GM12801 (cell line): Measurements from ENCODE around the gene ACAA2.

Source experiments
- CTCF ChIP-seq: IDR thresholded peaks from one replicate; pipeline ENCODE4 v1.5.1; 2011; ENCODE audit warnings: control low read depth; ENCODE audit not compliant: insufficient read length; ENCODE audit errors: extremely low read depth

Gene ACAA2

GRCh38 chr18:49784427-49785185 is 28.7 kb downstream of the ACAA2 start:
- TF ChIP-seq CTCF: no peak

- TF ChIP-seq CTCF: no peak
Measured at GRCh38 chr18:49778826-49779465, 34.4 kb downstream of the ACAA2 start.

- TF ChIP-seq CTCF: no peak
Measured at GRCh38 chr18:49769047-49769728, 44.1 kb downstream of the ACAA2 start.

GRCh38 chr18:49768051-49768391 is 45.3 kb downstream of the ACAA2 start:
- TF ChIP-seq CTCF: no peak

- TF ChIP-seq CTCF: no peak
Measured at GRCh38 chr18:49767111-49768050, 46.0 kb downstream of the ACAA2 start.

GRCh38 chr18:49766646-49767045 is 46.7 kb downstream of the ACAA2 start:
- no peak for TF ChIP-seq CTCF

- no peak for TF ChIP-seq CTCF
Measured at GRCh38 chr18:49764032-49764431, 49.3 kb downstream of the ACAA2 start.
